NCI-H2107 treated with DMSO at 0.1 percent for 48 hours (cell line): Measurements from ENCODE around the gene TEAD3.
A peak's percentile ranks its signal among the peaks of the same experiment; 100 is the strongest.

Experiments used
- DNase-seq: peaks from one replicate; lab custom pipeline; 2025; ENCODE audit not compliant: unreplicated experiment; lab: John Stamatoyannopoulos, UW

The TEAD3 gene

GRCh38 chr6:35492974-35493284 lies 4.0 kb downstream of the TEAD3 start:
- no peak for DNase-seq

GRCh38 chr6:35492258-35492973 lies 4.5 kb downstream of the TEAD3 start:
- DNase-seq = no peak

- no peak for DNase-seq
Observed at GRCh38 chr6:35491558-35492257, 5.2 kb downstream of the TEAD3 start.

GRCh38 chr6:35490821-35491557 lies 5.9 kb downstream of the TEAD3 start:
- DNase-seq = no peak

DNA sequence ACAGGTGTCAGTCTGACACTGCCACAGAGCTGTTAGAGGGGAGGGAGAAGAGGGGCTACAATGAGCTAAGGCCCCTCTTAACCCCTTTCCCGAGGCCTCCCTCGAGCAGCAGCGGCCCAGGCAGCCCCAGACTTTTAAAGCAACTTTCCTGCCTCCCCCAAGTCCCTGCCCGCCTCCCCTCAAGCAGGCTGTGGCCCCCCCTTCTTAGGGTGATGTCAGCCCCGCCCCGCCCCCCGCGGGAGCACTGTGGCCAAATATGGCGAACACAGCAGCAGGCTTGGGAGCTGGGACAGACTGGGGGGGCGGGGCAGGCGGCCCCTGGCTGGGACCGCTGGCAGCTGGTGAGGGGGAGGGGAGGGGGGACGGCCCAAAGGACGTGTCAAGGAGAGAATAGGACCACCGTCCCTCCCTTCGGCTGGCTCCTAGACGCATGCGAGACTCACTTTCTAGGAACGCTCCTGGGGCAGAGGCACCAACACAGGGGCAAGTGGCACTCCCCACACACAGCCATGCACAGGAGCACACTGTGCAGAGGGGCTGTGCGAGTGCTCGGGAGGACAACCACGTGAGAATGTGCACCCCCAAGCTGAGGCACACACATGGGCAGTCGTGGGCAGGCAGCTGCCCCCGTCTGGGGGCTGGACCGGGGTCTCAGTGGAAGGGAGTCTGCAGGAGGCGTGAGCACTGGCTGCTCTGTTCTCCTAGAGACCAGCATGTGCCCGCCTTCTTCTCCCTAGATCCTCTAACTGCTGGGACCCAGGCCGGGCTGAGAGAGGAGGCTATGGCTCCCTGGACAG lies 6.7 kb downstream of the TEAD3 start:
- DNase-seq = no peak

DNA sequence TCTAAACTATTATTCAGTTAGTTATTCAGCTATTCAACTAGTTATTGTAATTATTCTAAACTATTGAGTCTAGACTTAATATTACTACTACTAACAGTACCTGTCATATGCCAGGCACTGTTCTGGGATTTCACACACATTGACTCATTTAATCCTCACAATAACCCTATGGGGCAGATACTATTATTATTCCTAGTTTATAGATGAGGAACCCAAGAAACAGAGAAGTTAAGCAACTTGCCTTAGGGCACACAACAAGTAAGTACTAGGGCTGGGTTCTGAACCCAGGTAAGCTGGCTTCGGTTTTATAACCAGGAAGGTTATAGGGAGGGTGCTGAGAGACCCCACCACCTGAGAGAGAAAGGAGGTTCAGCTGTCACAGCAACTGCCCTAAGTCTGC lies 7.8 kb downstream of the TEAD3 start:
- DNase-seq = peak; percentile 5

GRCh38 chr6:35488517-35488862 lies 8.4 kb downstream of the TEAD3 start:
- DNase-seq = no peak

DNA sequence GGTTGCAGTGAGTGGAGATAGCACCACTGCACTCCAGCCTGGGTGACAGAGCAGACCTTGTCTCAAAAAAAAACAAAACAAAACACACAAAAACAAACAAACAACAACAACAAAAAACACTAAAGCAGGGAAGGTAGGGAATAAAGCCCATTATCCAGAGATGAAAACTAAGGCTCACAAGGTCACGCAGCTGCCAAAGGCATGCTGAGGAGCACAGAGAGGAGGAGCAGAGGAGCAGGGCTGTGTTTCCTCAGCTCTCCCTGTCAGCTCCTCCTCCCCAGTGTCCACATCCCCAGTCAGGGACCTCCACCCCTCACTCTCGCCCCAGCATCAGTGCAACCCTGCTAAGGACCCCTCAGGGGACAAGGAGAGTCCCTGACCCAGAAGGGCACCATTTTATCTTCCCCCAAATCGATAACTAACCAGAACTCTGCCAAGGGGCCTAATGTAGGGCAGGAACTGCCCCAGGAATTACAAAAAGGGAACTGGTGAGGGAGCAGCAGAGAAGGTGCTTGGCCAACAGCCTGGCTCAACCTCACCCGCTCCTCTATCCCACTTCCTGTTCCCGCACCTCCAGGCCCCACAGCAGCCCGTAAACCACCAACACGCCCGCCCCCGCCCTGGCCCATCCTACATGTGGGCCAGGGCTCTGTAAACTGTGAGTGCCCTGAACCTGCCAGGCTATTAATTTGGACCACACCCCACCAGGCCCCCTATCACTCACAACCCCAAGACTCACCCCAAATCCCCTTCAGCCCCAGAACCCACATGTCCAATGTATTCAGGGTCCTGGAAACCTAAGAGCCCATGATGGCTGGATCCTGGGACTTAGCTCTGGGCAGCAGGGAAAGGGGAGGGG lies 9.0 kb downstream of the TEAD3 start:
- DNase-seq = no peak

DNA sequence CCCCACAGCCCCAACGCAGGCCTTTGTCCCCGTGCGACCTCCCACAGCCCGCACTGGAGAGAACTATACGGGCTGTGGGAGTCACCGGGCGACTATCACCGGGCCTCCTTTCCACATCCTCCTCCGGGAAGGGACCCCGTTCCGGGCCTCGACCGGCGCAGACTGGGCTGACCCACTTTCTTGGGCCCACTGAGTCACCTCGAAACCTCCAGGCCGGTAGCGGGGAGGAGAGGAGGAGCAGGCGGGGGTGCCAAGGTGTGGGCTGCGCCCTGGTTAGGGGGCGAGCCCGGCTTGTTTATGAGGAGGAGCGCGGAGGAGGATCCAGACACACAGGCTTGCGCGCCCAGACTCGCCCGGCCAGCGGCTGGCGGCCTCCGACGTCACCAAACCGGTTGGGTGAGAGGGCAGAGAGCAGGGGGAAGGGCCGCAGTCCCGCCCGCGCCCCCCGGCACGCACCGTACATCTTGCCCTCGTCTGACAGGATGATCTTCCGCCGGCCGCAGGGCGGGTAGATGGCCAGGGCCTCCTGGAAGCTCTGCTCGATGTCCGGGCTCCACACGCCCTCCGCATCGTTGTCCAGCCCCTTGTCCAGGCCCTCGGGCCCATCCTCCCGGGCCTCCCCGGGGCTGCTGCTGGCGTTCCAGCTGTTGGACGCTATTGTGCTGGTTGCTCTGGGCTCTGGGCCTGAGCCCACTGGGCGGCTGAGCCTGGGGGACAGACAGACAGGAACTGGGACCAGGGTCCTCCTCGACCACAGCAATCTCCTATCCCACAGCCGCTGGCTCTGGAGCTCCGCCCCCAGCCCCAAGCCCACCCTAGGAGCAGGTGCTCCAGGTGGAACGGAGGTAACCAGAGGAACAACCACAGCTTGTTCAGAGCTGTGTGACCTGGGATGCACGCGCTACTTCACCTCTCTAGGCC lies 10.6 kb downstream of the TEAD3 start:
- DNase-seq = no peak

DNA sequence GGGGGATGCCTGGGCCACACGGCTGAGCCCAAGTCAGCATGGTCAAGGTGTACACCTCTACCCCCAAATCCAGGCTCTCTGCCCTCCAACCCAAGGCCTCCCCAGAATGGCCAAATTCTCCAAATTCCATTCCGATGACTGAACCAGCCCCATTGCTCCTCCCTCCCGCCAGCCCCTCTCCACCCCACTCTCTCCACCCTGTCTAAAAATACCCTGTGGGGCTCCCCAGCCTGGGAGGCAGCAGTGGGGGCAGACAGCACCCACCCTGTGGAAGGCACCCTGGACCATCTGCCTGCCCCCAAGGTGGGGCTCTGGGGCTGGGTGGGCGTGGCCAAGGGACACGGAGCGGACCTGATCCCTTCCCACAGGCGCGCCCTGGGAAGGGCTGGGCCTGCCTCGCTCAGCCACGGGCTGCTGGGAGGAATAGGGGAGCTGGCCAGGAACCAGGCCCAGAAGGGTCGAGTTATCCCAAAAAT lies 11.4 kb downstream of the TEAD3 start:
- no peak for DNase-seq

GRCh38 chr6:35484921-35485392 lies 11.9 kb downstream of the TEAD3 start:
- DNase-seq = no peak

- DNase-seq = no peak
Observed at GRCh38 chr6:35483893-35484645, 12.8 kb downstream of the TEAD3 start.

DNA sequence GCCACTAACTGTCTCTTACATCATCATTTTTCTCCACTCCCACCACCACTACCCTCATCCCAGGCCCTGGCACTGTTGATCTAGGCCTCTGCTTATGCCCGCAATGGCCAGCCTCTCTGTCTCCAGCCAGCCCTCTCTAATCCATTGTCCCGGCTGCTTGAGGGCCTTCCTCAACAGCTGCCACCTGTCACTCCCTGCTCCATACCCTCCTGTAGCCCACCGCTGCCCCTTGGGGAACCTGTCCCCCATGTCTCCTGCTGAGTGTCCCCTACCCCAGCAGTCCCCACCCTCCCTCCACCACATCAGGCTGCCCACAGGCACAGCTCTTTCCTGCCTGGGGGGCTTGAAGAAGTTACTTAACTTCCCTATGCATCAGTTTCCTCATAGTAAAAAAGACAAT lies 13.4 kb downstream of the TEAD3 start:
- DNase-seq = no peak

- no peak for DNase-seq
Observed at GRCh38 chr6:35483062-35483461, 13.8 kb downstream of the TEAD3 start.

DNA sequence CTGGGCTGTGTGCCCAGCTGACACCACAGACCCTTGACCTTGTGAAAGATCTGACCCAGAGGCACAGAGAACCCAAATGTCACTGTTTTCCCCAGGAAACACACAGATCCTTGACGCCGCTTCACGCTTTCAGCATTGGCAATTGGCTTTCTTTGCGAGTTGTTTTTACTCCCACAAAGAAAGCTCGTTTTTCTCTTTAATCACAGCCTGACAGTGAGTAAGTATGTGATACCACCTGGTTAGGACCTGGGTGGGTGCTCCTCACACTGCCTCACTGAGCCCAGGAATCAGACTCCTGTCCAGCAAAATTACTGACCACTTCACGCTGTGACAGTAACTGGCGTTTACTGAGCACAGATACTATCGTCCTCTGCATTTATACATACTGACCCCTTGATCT lies 15.7 kb downstream of the TEAD3 start:
- DNase-seq = no peak

DNA sequence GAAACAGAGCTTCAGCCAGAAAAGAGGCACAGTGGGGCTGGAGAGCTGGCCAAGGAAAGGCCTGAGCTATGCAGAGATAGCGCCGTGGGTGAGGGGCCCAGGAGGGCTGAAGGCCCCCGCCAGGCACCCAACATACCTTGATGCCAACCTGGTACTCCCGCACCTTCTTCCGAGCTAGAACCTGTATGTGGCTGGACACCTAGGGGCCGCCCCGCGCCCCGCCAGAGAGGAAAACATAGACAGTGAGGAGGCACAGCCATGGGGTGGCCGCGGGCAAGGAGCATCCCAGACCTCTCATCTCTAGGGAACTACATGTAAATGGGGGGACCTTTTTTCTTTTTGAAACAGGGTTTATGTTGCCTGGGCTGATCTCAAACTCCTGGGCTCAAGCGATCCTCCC lies 16.7 kb downstream of the TEAD3 start:
- no peak for DNase-seq

DNA sequence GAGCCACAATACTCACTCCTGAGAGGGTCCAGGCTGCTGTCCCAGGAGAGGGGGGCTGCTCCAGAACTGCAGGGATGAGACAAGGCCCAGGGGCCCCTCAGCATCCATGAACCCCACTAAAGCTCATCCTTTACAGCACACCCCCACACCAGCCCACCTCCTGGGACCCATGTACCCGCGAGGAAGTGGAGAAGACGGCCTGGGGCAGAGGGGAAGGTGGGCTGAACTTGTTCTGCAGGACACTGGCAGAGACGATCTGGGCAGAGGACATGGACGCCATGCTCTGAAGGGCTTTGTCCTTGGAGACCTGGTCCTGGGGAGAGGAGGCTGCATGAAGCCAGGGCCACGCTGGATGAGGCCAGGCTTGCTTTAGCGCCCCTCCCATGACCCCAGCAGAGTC lies 18.6 kb downstream of the TEAD3 start:
- no peak for DNase-seq

DNA sequence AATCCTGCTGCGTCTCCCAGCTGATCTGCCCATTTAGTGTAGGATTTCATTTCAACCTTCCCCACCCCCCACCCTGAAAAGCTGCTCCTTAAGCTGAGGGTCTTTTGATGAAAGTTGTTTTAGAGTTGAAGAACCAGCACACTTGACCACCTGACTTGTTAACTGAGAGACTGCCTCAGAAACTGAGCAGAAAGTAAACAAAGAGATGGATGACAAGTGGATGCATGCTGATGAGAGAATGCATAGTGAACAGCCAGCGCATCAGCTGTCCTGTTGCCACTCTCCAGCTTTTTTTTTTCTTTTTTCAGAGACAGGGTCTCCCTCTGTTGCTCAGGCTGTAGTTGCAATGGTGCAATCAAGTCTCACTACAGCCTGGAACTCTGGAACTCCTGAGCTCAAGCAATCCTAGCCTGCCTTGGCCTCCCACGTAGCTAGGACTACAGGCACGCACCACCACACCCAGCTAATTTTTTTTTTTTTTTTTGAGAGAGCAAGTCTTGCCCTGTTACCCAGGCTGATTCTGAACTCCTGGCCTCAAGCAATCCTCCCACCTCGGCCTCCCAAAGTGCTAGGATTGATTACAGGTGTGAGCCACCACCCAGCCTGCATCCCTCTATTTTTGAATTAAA lies 19.2 kb downstream of the TEAD3 start:
- DNase-seq = peak; percentile 40
